Endodermal cell (in vitro differentiated cells): ENCODE measurements around the gene PRKCA. TPM values are rescaled to one million over a fixed set of nuclear protein-coding genes. Genes with fewer than 3 reads are reported as not detected.

Source experiments
- DNase-seq: peaks from one replicate; pipeline ENCODE4 v3.0.0-alpha.2; 2017
- H3K27ac ChIP-seq: 2 replicates; pipeline ENCODE4 v1.5.1; 2013; ENCODE audit warnings: mild to moderate bottlenecking, low read depth, low read length, moderate library complexity
- H3K27me3 ChIP-seq: 2 replicates; pipeline ENCODE4 v1.6.1; 2013; ENCODE audit warnings: mild to moderate bottlenecking, low read length, moderate library complexity; ENCODE audit not compliant: insufficient read depth, control insufficient read depth, poor library complexity, severe bottlenecking
- H3K36me3 ChIP-seq: 2 replicates; pipeline ENCODE4 v1.7.0; 2013; ENCODE audit warnings: mild to moderate bottlenecking, low read length, moderate library complexity; ENCODE audit not compliant: control insufficient read depth, insufficient read depth
- H3K4me1 ChIP-seq: one replicate; pipeline ENCODE4 v1.7.0; 2013; ENCODE audit warnings: low read length; ENCODE audit not compliant: control insufficient read depth, insufficient read depth
- H3K4me3 ChIP-seq: 2 replicates; pipeline ENCODE4 v1.5.1; 2013; ENCODE audit warnings: mild to moderate bottlenecking, low read length, moderate library complexity
- H3K9ac ChIP-seq: 2 replicates; pipeline ENCODE4 v1.6.1; 2013; ENCODE audit warnings: mild to moderate bottlenecking, low read length, moderate library complexity; ENCODE audit not compliant: poor library complexity, severe bottlenecking; ENCODE audit errors: extremely low read depth
- H3K9me3 ChIP-seq: 2 replicates; pipeline ENCODE4 v1.6.1; 2013; ENCODE audit warnings: mild to moderate bottlenecking, low read length, moderate library complexity; ENCODE audit not compliant: control insufficient read depth
- H3K27ac Mint-ChIP-seq: 2 replicates; pipeline ENCODE4 v1.8.0; 2020; ENCODE audit warnings: mixed read lengths
- H3K27me3 Mint-ChIP-seq: 2 replicates; pipeline ENCODE4 v1.8.0; 2021; ENCODE audit warnings: mild to moderate bottlenecking, mixed read lengths; ENCODE audit not compliant: insufficient read depth
- H3K36me3 Mint-ChIP-seq: 2 replicates; pipeline ENCODE4 v1.8.0; 2020; ENCODE audit warnings: low read depth, mixed read lengths
- H3K4me1 Mint-ChIP-seq: 2 replicates; pipeline ENCODE4 v1.8.0; 2020; ENCODE audit warnings: mixed read lengths
- H3K4me3 Mint-ChIP-seq: 2 replicates; pipeline ENCODE4 v1.8.0; 2020; ENCODE audit warnings: mild to moderate bottlenecking, moderate library complexity, mixed read lengths
- H3K9me3 Mint-ChIP-seq: 2 replicates; pipeline ENCODE4 v1.8.0; 2020; ENCODE audit warnings: mild to moderate bottlenecking, mixed read lengths
- CTCF ChIP-seq: fragments of 200-600 bp; sonication (generic); conservative IDR thresholded peaks from 2 replicates; pipeline ENCODE4 v1.5.0; 2021; ENCODE audit warnings: antibody characterized with exemption, mild to moderate bottlenecking
- WGBS, 2 experiments: methylation state at CpG; one replicate each; pipeline versions ENCODE4 v1.1.5 to v1.1.7; 2013; ENCODE audit warnings: missing lambda C conversion rate in 2 of 2, mixed read lengths in 1 of 2; ENCODE audit not compliant: insufficient coverage in 1 of 2, insufficient read length in 1 of 2; 5-methylcytosine and 5-hydroxymethylcytosine counted together
- total RNA-seq, 2 donors: library from RNA; stranded (reverse); fragmentation: NEBNext Ultra II Directional in 1 of 2; extraction: Animal tissue kit (Norgen Biotek cat#: 25700) in 1 of 2; gene quantifications; 2 replicates in 1 of 2; 3 replicates in 1 of 2; pipeline ENCODE4 v1.2.1, GENCODE V29; 2021

The PRKCA gene
- total RNA-seq, 2 donors from 2014 or later, result 8.7 to 14.6 TPM

DNA sequence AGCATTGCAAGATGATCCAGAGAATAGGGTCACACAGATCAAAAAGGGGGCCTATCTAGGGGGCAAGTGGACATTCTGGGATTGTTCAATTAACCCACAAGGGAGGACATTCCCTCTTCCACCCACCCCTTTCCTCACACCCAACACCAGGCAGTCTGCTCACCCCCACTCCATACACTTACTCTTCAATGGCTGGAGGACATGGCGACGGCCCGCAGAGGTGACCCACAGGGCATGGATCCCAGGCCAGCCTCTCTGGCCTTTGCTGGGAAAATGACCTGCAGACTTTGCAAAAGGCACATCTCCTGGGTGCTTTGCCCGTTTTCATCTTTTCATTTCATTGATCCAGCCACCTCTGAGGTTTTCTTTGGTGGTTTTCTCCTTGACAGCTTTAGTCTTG, 530.8 kb downstream of the PRKCA start:
- no peaks in the 10 kb centered on the region for H3K9me3 Mint-ChIP-seq
- no peak overlapping the region for H3K27ac Mint-ChIP-seq
- H3K36me3 Mint-ChIP-seq, result no peaks in the 10 kb centered on the region
- peaks cover 45% of the 10 kb centered on the region for H3K27me3 ChIP-seq
- H3K4me1 Mint-ChIP-seq, result peaks cover 12% of the 10 kb centered on the region
- peaks cover 9% of the 10 kb centered on the region for H3K4me1 ChIP-seq
- no peak overlapping the region for H3K4me3 Mint-ChIP-seq
- H3K9me3 ChIP-seq, result no peaks in the 10 kb centered on the region
- 94 to 100% methylated on average over 1 to 4 of the region's 4 CpGs for WGBS, 2 experiments
- no peak overlapping the region for H3K4me3 ChIP-seq
- no peak for TF ChIP-seq CTCF
- H3K36me3 ChIP-seq, result no peaks in the 10 kb centered on the region
- H3K9ac ChIP-seq, result no peak overlapping the region
- H3K27ac ChIP-seq, result no peak overlapping the region
- no peak for DNase-seq
- H3K27me3 Mint-ChIP-seq, result peaks cover 57% of the 10 kb centered on the region

DNA sequence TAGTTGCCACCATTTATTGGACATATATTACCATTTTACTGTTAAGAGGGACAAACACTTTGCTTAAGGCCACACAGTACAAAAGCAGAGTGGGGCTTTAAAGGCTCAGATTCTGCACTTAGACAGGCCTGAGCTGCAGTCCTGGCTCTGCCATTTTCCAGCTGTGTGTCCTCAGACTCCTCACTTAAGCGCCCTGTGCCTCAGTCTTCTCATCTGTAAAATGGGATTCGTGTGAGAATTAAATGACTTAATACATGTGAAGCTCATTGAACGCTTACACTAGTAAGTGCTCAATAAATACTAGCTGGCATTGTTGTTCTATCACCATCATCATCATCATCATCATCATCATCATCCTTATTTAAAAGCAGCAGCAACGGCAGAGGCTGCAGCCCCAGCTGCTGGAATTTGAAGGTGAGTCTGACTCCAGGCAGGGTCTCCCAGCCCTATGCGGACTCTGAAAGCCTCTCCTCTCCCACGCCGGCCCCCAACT, 532.1 kb downstream of the PRKCA start:
- H3K27me3 Mint-ChIP-seq, result peaks cover 52% of the 10 kb centered on the region
- peak; percentile 31 for DNase-seq
- H3K4me3 Mint-ChIP-seq, result peak overlapping the region; percentile 37
- 51 to 70% methylated on average over 2 to 7 of the region's 7 CpGs for WGBS, 2 experiments
- no peak for TF ChIP-seq CTCF
- Histone ChIP-seq H3K27me3 (peaks cover 45% of the 10 kb centered on the region), H3K36me3 (no peaks in the 10 kb centered on the region), H3K27ac (no peak overlapping the region), H3K9ac (no peak overlapping the region), H3K9me3 (no peaks in the 10 kb centered on the region), H3K4me1 (peaks cover 9% of the 10 kb centered on the region), H3K4me3 (peak overlapping the region; percentile 62)
- H3K4me1 Mint-ChIP-seq, result peaks cover 8% of the 10 kb centered on the region
- no peaks in the 10 kb centered on the region for H3K36me3 Mint-ChIP-seq
- no peaks in the 10 kb centered on the region for H3K9me3 Mint-ChIP-seq
- H3K27ac Mint-ChIP-seq, result no peak overlapping the region

DNA sequence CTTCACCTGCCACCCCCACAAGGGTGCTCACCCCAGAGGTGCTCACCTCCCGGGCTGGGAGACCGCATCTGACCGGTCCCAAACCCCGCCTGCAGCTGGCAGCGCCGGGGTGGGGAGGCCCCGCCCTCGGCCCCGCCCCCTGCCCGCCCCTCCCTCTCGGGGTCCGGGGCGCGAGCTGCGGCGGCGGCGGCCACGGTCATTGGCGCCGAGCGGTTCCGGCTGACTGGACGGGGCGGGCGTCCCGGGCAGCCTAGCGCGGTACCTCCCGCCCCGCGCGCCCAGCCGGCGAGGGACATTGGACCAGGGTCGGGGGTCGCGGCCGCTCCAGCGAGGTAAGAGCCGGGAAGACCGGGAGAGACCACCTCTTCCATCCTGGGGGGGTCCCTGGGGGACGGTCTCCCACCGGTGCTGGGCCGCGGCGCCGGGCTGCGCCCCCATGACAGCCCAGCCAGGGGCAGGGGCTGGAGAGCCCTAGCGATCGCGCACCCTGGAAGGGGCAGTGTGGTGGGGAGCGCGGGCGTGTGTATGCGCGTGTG, 532.6 kb downstream of the PRKCA start, which contains the start of gene CACNG5:
CACNG5 (plus strand) TSS at position 199 of the 536 bp plus-strand sequence. CDS start 42,216 bp downstream, outside the sequence.
- H3K27ac Mint-ChIP-seq, result no peak within 1 kb of the TSS
- no peaks in the 10 kb centered on the region for H3K36me3 Mint-ChIP-seq
- WGBS, 2 experiments, result 12 to 75% methylated on average over 5 to 57 of the region's 57 CpGs
- peak within 1 kb of the TSS; percentile 37 for H3K4me3 Mint-ChIP-seq
- H3K27ac ChIP-seq, result no peak within 1 kb of the TSS
- peaks cover 52% of the 10 kb centered on the region for H3K27me3 Mint-ChIP-seq
- TF ChIP-seq CTCF, result no peak
- no peaks in the 10 kb centered on the region for H3K36me3 ChIP-seq
- H3K27me3 ChIP-seq, result peaks cover 45% of the 10 kb centered on the region
- H3K4me3 ChIP-seq, result peak within 1 kb of the TSS; percentile 62
- peak; percentile 93 for DNase-seq
- H3K4me1 ChIP-seq, result peaks cover 8% of the 10 kb centered on the region
- H3K9me3 Mint-ChIP-seq, result no peaks in the 10 kb centered on the region
- H3K9ac ChIP-seq, result no peak within 1 kb of the TSS
- no peaks in the 10 kb centered on the region for H3K9me3 ChIP-seq
- H3K4me1 Mint-ChIP-seq, result peaks cover 6% of the 10 kb centered on the region
